GM21360 (cell line): Measurements from ENCODE around the gene STUM.

ENCODE experiments used
- ATAC-seq: cut with Tn5 transposase; IDR thresholded peaks from one replicate; pipeline ENCODE4 v1.9.1; 2021; ENCODE audit warnings: mild to moderate bottlenecking, moderate library complexity; ENCODE audit not compliant: unreplicated experiment

STUM gene

DNA sequence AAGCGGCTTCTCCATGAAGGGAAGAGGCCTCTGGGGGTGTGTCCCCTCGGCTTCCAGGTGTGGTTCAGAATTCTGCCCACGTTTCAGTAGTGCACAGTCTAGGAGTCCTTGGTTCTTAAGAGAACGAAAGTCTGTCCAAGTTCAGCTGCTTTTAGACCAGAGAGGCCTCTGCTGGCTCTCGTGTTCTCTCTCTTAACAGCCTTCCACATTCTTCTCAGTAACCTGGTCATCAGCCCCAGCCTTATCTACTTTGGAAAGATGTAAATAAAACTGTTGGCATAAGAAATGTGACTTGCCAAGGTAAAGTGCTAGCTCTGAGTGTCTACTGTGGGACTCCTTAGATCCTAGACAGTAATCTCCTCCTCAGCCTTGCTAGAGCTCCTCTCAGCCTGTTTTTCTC lies 15.3 kb upstream of the STUM start:
- no peak for ATAC-seq

DNA sequence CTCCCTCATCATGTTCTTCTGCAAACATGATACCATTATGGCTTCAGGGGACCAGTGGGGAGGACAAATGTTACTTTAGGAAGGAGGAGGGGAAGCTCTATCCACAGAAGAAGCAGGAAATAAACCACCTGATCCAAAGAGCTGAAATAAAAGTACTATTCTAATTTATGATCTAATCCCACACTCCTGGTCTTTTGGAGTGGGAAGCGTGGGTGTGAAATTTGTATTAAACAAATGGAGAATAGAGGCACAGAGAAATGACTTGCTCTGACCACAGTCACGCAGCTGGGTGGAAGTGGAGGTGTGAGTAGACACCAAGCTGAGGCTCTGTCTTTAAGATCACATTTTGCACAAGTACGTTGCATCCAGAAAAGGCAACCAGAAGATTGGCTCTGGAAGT lies 14.5 kb upstream of the STUM start:
- no peak for ATAC-seq

DNA sequence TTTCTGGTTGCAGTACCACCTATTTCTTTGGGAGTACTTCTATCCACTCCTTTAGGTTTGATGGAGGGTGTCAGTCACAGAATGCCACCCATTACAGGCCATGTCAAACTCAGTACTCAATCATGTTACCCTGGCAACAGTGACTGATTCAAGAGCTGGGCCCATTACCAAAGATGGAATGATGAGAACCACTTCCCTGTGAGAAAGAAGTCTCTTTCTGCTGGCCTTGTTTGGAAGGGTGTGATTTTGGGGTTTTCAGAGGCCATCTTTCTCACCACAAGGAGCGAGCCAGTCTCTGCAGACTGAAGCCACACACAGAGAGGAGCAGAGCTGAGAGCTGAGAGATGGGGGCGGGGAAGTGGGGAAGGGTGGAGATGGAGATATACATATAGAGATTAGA lies 13.9 kb upstream of the STUM start:
- no peak for ATAC-seq

DNA sequence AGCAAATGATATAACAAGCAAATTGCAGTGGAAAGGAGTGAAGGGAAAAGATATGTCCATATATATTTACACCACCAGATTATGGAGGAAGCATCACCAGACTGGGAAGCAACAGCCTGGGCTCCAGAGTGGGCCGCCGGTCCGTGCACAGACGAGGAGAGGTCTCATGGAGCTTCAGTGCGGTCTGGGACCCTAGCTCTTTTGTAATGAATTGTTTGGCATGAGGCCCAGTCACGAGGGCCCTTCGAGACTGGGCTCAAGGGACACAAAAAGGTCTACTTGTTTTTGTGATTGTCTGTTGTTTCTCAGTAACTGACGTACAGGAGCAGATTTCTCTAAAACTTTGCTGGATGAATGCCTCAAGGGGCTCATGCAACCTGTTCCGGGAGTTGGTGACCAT lies 12.9 kb upstream of the STUM start:
- no peak for ATAC-seq

DNA sequence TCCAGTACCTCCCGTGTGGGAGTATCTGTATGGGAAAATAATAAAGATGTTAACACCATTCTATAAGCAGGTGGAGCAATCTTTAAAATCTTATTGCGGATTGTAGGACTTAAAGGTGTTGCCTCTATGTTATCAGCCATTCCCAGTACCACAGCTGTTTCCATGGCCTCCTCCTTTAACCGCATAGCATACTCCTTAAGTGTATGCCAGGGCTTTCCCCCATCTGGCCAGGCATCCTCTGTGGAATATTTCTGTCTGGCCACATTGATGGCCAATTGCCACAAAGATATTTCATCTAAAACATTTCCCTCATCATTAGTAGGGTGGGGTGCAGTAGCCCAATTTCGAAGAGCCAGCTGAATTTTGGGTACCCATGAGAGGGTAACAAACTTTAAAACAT lies 7.3 kb upstream of the STUM start:
- no peak for ATAC-seq

DNA sequence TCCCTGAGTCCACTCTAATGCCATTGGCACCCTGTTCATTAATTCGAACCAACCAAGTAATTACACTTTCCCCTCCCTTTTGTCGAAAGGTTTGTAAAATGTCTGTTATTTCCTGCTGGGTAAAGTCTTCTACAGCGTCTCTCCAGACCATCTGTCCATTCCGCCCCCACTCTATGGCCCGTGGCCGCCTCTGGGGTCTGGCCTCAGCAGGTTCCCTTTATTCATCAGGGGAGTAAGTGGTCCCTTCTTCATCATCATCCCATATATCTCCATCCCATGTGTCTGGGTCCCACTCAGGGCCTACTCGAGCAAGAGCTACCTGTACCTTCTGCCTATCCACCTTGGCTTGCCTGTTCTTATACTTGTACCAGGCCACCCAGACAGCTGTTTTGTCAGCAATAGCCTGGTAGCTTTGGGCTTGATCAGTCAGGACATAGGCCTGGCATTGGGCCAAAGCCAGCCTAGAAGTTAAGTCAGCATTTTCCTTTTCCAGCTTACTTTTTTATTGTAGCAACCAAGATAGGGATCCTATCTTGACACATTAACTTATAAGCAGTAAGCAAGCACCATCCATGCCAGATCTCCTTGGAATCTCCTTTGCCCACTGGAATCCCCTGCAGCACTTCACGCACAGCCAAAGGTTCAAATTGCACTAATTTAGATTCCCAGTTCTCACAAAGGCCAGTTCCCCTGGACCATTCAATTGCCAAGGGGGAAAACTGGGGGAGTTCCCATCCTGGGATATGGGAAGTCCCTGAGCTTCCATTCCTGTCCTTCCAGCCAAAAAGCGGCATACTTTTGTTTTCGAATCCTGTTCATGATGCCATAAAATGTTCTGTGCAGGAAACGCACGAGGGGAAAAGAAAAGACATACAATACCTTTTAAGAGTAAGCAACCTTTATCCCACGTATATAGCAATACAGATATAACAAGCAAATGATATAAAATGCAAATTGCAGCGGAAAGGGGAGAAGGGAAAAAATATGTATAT lies 6.6 kb upstream of the STUM start:
- ATAC-seq: no peak

DNA sequence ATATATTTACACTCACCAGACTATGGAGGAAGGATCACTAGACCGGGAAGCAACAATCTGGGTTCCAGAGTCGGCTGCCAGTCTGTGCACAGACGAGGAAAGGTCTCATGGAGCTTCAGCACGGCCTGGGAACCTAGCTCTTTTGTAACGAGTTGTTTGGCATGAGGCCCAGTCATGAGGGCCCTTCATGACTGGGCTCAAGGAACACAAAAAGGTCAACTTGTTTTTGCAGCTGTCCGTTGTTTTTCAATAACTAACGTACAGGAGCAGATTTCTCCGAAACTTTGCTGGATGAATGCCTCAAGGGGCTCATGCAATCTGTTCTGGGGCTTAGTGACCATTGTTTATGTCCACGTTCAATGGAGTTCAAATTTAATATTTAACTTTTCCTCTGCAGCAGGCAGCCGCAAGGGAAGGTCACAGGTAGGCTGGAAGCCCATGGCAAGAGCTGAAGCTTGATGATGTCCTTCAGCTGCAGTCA lies 5.9 kb upstream of the STUM start:
- ATAC-seq: no peak

DNA sequence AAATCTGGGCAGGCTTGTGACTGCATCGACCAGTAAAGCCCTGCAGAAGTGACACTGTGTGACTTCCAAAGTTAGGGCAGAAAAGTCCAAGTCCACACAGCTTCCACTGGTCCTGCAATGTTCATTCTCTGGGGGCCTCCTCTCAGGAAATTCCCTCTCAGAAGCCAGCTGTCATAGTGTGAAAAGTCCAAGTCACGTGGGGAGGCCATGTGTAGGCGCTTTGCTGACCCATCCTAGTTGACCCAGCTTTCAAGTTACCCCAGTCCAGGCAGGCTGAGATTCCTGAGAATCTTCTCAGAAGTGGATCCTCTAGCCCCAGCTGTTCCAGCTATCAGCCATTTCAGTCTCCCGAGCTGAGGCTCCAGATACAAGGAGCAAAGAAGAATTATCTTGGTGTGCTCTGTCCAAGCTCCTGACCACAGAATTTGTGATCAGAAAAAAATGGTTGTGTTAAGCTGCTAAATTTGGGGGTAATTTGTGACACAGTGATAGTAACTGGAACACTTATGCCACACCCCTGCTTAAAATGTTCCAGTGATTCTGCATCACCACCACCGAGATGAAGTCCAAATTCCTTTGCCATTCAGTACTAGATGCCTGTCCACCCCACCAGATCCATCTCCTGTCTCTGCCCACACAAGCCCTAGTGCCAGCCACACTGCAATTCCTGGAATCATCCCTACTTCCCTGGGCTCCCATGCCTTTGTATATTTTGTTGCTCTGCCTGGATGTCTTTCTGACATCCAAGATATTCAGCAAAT lies 2.5 kb upstream of the STUM start:
- no peak for ATAC-seq

DNA sequence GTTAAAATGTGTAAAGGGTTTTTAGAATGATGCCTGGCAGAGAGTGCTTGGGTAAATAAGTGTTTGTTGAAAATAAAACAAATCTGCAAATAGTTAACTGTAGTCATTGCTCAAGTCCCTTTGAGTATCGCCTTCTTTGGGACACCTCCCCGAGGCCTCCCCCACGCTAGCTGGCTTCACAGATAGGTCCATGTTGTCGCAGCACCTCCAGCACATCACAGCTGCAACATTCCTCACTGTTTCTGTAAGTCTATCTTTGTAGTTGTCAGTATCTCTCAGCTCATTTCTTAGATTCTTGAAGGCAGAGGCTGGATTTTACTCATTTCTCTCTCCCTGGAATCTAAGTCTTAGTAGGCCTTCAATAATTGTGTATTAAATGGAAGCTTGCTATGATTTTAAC lies 1.6 kb upstream of the STUM start:
- ATAC-seq: no peak

DNA sequence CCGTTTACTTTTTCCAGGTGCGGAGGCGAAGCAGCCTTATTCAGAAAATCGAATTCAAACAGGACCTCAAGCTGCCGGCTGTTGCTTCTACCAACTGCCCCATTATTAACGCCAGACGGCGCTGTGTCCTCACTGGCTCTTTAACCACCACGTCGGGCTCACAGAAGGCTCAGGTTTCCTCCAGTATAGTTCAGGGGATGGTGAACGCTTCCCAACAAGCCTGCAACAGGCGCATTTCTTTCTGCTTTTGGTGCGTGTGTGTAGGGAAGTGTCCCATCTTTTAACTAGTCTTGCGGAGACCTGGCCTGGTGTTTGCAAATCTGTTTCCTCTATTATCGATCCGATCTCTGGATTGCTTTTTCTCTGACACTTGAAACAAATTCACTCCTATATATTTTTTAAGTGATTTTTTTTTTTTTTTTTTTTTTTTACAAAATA lies 791 bp upstream of the STUM start:
- peak; percentile 57 for ATAC-seq

DNA sequence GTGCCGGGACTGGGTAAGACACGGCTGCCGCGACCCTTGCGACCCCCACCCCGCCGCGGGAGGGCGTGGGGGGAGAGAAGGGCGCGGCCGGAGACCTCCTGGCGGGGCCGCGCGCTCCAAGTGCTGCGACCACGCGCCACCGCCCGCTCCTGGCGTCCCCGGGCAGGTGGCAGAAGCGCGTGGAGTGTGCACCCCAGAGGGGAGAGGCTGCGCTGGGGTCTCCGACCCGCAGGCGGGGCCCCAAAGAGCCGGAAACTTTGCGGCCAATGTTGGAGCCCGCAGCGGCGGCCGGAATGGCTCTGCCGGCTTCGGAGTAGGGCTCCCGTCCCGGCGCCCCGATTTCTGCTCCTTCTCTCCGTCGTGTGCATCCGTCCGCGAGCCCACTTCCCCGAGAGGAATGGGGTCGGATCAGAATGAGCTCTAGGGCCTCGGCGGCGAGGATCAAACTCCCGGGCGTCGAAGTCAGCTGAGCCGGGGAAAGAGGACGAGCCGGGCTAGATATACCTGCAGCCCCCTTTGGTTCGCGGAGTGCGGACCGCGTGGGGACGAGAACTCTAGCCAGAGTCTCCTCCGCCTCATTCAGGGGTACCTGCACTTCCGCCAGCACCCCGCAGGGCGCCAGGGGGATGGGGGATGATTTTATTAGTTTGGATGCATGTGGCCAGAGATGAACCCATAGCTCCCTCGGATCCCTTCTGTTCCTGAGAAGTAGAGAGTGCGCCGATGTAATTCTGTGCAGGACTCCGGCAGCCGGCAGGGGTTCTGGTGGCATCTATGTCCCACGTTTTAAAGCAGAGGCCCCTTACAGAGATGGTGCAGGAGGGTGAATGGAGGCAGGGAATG lies 751 bp downstream of the STUM start:
- ATAC-seq: no peak

DNA sequence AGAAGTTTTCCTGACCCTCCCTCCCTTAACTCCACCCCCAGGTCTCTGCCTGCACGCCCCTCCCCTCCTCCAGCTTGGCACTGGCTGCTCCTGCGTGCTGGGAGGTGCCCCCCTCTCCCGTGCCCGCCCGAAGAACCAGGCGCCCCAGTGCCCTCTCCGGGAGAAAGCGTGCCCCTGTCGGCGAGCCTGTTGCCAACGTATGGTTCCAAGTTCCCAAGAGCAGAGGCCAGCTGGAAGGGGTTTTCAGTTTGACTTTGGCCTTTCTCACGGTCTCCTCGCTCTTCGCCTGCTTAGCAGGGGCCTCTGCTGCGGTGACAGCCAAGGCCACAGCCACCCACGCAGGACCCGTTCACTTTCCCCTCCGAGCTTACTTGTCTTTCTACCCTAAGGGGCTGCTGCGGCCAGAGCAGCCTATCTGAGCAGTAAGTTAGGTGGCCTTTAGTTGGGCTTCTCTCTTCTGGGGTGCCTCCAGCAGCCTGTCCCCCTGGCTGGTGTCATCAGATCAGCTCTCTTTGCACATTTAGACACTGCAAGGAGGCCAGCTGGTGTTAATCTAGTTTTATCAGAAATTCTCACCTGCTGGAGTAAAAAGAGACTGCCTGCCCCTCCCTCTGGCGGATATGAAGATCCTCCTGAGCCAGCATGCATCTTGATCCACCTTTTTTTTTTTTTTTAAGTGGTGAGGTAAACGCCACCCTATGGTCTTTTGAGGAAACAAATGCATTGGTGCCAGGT lies 1.5 kb downstream of the STUM start:
- ATAC-seq: no peak

DNA sequence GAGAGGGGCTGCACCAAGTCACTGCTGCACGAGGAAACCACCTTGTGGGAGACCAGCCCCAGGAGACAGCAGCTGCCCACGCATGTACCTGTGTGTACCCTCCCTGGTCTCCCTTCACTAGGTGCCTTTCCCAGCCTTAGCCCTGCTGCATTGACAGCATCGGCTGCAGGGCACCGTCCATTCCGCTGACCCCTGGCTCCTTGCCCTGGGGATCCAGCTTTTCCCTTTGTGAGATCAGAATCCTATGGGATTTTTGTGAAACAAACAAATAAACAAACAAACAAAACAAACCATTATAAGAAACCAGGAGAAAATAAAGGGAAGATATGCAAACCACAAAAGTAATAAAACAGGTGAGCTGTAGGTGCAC lies 2.1 kb downstream of the STUM start:
- ATAC-seq: no peak

DNA sequence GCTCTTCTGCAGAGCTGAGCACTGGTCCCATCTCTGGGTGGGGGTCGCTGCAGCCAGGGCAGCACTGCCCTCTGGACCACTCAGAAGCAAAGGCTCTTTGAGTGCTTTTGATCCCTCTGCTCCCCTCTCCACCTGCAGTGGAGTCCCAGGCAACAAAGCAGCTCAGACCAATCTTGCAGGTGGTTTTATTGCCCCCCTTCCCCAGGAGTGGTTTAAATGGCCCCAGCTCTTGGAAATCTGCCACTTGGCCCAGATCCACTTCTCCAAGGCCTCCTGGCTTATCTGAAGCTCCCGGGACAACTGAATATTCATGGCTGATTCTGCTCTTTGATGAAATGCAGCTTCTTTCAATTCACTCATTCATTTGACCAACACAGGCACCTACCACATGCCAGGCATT lies 2.7 kb downstream of the STUM start:
- ATAC-seq: no peak

DNA sequence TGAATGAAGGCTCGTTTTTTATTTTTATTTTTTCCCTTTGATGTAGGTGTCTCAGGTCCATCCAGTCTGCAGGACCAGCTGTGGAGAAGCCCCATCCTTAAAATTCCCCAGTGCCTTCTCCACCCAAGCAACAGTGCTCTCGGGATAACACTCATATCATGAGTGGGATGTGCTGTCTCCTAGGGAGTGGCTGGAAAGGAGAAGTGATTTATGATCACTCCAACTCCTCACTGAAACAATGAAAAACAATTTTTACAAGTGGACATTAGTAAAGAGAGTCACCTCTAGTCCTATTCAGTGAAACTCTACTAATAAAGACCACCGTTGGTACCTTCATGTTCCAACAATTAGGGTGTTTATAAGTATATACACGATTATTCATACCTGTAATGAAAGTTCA lies 3.5 kb downstream of the STUM start:
- ATAC-seq: no peak

DNA sequence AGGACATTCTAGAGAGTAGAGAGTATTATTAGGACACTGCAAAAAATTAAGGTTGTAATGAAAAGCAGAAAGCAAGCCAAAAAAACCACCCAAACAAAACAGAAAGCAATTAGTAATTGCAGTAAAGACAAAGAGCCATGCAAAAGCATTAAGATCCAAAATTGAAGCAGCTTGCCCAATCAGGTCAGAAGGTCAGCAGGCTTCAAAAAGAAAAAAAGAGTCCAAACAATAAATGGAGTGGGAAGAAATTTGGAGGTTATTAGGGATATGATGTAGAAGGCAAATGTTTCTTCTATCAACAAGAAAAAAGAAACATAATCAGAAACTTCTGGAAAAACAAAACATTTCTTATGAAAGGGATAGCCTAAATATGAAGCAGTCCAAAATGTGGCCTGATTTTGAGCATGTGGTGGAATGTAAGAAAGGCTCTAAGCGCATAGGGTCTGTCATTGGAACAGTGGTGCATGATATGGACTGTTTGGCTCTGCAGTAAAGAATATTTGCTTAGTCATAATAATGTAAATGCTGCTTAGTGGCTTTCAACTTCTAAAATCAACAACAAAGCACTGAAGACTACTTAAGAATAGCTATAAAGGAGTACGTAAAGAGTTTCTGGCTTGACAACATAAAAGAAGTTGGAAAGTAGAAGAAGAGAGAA lies 4.8 kb downstream of the STUM start:
- ATAC-seq: no peak

DNA sequence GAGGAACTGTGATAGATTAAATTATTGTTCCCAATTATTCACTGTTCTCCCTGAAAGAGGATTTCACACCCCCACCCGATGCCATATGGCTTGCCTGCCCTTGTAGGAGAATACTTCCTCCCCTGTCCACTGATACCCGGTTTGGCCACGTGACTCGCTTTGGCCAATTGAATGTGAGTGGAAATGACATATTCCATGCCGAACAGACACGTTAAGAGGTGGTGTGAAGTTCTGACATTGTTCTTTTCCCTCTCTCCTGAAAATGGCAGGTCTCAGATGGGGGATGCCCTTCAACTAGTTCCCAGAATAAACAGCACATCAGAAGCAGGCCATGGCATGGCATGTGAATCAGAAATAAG lies 5.3 kb downstream of the STUM start:
- no peak for ATAC-seq

DNA sequence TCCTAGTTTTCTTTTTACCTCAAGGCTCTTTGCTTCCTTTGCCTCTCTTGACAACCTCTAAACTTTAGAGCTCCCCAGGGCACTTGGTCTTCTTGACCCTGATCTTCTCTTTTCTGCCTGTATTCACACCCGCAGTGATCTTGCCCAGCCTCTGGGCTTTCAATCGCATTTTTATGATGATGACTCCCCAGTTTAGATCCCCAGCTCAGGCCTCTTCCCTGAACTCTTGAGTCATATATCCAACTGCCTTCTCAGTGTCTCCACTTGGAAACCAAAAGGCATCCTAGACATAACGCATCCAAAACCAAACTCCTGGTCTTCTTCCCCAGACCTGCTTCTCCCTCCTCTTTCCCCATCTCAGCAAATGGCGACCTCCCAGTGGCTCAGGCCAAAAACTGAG lies 6.5 kb downstream of the STUM start:
- no peak for ATAC-seq

DNA sequence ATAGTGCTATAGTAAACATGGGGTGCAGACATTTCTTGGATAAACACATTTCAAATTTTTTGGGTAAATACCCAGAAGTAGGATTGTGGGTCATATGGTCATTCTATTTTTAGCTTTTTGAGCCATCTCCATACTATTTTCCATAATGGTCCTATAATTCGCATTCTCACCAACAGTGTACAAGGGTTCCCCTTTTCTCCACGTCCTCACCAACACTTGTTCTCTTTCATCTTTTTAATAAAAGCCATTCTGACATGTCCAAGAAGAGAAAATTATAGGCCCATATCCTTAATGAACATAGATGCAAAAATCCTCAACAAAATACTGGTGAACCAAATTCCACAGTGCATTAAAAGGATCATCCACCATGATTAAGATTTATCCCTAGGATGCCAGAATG lies 8.9 kb downstream of the STUM start:
- no peak for ATAC-seq

DNA sequence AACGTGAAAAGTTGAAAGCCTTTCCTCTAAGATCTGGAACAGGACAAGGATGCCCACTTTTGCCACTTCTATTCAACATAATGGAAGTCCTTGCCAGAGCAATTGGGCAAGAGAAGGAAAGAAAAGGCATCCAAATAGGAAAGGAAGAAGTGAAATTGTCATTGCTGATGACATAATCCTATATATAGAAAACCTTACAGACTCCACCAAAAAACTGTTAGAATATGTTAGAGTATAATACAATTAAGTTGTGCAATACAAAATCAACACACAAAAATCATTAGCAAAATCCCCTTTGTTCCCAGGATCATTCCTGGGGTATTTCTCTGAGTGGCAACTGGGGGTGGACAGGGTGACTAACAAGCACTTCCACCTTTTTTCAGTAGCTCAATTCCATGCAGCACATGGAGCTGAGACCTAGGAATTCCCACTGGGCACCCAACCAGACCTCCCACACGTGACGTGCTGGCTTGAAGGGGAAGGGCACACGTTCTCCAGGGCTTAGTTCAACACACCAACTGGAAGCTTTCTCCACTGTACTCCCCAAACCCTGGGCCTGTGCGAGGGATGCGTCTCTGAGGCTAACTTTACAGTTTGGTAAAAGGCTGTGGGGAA lies 9.6 kb downstream of the STUM start:
- ATAC-seq: no peak
